Parathyroid adenoma (tissue), 2 donors: ENCODE data around the gene POLN.

ENCODE experiments used
- H2AFZ ChIP-seq: fragments of 300-600 bp; sonication (generic); one replicate; pipeline ENCODE4 v1.7.0; 2017; ENCODE audit warnings: antibody characterized with exemption, mild to moderate bottlenecking
- H3K27ac ChIP-seq: fragments of 300-600 bp; sonication (generic); one replicate; pipeline ENCODE4 v1.7.0; 2017
- H3K27me3 ChIP-seq: fragments of 300-600 bp; sonication (generic); one replicate; pipeline ENCODE4 v1.7.0; 2017; ENCODE audit warnings: low read length; ENCODE audit not compliant: control insufficient read depth, insufficient read depth
- H3K36me3 ChIP-seq: fragments of 300-600 bp; sonication (generic); one replicate; pipeline ENCODE4 v1.7.0; 2017; ENCODE audit warnings: low read length; ENCODE audit not compliant: control insufficient read depth, insufficient read depth
- H3K4me1 ChIP-seq: fragments of 300-600 bp; sonication (generic); one replicate; pipeline ENCODE4 v1.7.0; 2017; ENCODE audit warnings: control low read depth
- H3K4me2 ChIP-seq: fragments of 300-600 bp; sonication (generic); one replicate; pipeline ENCODE4 v1.7.0; 2017; ENCODE audit warnings: low read length
- H3K4me3 ChIP-seq: fragments of 300-600 bp; sonication (generic); one replicate; pipeline ENCODE4 v1.7.0; 2017; ENCODE audit warnings: low read depth, low read length
- H3K79me2 ChIP-seq: fragments of 300-600 bp; sonication (generic); one replicate; pipeline ENCODE4 v1.7.0; 2017; ENCODE audit warnings: control low read depth
- H3K9ac ChIP-seq: fragments of 300-600 bp; sonication (generic); one replicate; pipeline ENCODE4 v1.7.0; 2017; ENCODE audit warnings: mild to moderate bottlenecking
- H3K9me3 ChIP-seq: fragments of 300-600 bp; sonication (generic); one replicate; pipeline ENCODE4 v1.7.0; 2017; ENCODE audit warnings: low read length; ENCODE audit not compliant: control insufficient read depth
- TF ChIP-seq, protein P1 (sequence below): fragments of 300-600 bp; sonication (generic); IDR thresholded peaks from one replicate; pipeline ENCODE4 v1.7.0; 2017; ENCODE audit warnings: antibody characterized with exemption, mild to moderate bottlenecking
- donor health status: primary hyperparathyroidism.

The POLN gene

GRCh38 chr4:2044542-2045517 lies 197.1 kb downstream of the POLN start:
- Histone ChIP-seq H3K36me3 (no peaks in the 10 kb centered on the region), H3K27me3 (no peaks in the 10 kb centered on the region), H2AFZ (no peak overlapping the region), H3K9me3 (no peaks in the 10 kb centered on the region), H3K4me1 (no peaks in the 10 kb centered on the region), H3K4me2 (no peak overlapping the region), H3K4me3 (no peak overlapping the region), H3K9ac (no peak overlapping the region), H3K27ac (no peak overlapping the region), H3K79me2 (no peaks in the 10 kb centered on the region)
- TF ChIP-seq, protein P1, sequence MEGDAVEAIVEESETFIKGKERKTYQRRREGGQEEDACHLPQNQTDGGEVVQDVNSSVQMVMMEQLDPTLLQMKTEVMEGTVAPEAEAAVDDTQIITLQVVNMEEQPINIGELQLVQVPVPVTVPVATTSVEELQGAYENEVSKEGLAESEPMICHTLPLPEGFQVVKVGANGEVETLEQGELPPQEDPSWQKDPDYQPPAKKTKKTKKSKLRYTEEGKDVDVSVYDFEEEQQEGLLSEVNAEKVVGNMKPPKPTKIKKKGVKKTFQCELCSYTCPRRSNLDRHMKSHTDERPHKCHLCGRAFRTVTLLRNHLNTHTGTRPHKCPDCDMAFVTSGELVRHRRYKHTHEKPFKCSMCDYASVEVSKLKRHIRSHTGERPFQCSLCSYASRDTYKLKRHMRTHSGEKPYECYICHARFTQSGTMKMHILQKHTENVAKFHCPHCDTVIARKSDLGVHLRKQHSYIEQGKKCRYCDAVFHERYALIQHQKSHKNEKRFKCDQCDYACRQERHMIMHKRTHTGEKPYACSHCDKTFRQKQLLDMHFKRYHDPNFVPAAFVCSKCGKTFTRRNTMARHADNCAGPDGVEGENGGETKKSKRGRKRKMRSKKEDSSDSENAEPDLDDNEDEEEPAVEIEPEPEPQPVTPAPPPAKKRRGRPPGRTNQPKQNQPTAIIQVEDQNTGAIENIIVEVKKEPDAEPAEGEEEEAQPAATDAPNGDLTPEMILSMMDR, result no peak

- Histone ChIP-seq H3K27ac (no peak overlapping the region), H3K4me2 (no peak overlapping the region), H3K27me3 (no peaks in the 10 kb centered on the region), H3K9me3 (no peaks in the 10 kb centered on the region), H2AFZ (no peak overlapping the region), H3K4me3 (no peak overlapping the region), H3K4me1 (no peaks in the 10 kb centered on the region), H3K9ac (no peak overlapping the region), H3K36me3 (no peaks in the 10 kb centered on the region), H3K79me2 (no peaks in the 10 kb centered on the region)
- TF ChIP-seq, protein P1, result no peak
Measured at GRCh38 chr4:2044119-2044485, 197.8 kb downstream of the POLN start.

DNA sequence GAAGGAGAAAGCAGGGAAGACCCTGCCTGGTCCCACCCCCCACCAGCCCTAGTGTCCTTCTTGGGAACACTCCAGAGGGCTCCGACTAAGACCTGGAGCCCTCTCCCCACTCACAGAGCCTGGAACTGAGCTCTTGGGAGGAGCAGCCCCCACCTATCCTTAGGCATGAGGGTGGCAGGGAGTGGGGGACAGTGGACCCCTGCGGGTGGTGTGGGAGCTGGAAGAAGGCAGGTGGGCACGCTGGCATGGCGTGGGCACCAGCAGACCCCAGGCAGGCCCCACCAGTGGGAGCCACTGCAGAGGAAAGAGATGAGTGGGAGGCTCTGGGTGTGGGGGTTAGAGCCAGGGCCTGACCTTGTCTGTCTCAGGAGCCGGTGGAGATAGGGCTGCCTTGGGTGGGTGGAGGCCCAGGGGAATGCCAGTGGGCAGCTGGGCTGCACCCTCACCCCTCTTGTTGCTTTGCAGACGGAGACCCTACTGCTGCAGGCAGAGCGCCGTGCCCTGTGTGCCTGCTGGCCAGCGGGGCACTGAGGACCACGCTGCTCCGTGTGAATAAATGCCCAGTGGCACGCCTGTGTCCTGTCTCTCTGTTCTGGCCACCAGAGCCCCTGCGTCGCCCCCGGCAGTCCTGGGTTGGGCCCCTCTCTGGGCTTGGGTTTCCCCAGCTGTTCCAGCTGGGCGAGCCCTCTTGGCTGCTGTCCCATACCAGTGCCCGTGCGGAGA lies 198.4 kb downstream of the POLN start:
- Histone ChIP-seq H3K4me3 (no peak overlapping the region), H3K36me3 (no peaks in the 10 kb centered on the region), H2AFZ (no peak overlapping the region), H3K4me1 (no peaks in the 10 kb centered on the region), H3K9ac (no peak overlapping the region), H3K79me2 (no peaks in the 10 kb centered on the region), H3K27me3 (no peaks in the 10 kb centered on the region), H3K27ac (no peak overlapping the region), H3K9me3 (no peaks in the 10 kb centered on the region), H3K4me2 (no peak overlapping the region)
- TF ChIP-seq, protein P1, result no peak

DNA sequence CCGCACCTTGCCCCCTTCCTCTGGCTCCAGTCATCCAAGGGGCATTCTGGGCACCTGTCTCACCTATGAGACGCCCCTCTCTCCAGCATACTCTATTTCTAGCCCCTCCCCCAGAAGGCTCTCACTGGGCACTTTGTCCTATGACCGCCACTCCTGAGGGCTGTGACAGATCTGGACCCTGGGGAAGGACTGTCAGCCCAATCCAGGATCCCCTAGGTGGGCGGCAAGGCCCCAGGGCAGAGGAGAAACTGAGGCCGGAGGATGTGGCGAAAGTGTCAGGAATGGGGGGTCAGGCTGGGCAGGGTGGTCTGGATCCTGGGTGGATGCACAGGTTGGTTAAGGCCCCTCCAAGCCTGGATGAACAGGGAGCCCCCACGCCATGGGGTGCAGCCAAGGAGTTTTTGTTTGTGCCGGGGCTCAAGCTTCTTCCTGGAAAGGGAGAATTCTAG lies 198.9 kb downstream of the POLN start:
- Histone ChIP-seq H3K79me2 (no peaks in the 10 kb centered on the region), H3K4me2 (no peak overlapping the region), H3K4me3 (no peak overlapping the region), H3K9ac (no peak overlapping the region), H3K27ac (no peak overlapping the region), H2AFZ (no peak overlapping the region), H3K9me3 (no peaks in the 10 kb centered on the region), H3K4me1 (no peaks in the 10 kb centered on the region), H3K27me3 (no peaks in the 10 kb centered on the region), H3K36me3 (no peaks in the 10 kb centered on the region)
- TF ChIP-seq, protein P1, result no peak
